Panc1 (cell line): Measurements from ENCODE around the gene MYO16. TPM values are rescaled to one million over a fixed set of nuclear protein-coding genes. Genes with fewer than 3 reads are reported as not detected.

Experiments
- ATAC-seq: fragments of 200-7000 bp; cut with Tn5 transposase; 2 replicates; pipeline ENCODE4 v1.9.1; 2020; ENCODE audit warnings: mild to moderate bottlenecking, moderate library complexity
- BruUV-seq: library from RNA; stranded (reverse); fragments of 400-500 nt; replicated peaks from 2 replicates; lab custom pipeline; 2021; lab: Mats Ljungman, UMichigan
- CTCF ChIA-PET: fragments of 300-600 bp; sonication (Branson Sonifier 250); formaldehyde crosslinking; loops from one replicate; lab custom pipeline; 2022; ENCODE audit warnings: antibody characterized with exemption; lab: Charles Lee
- POLR2A ChIA-PET: fragments of 300-600 bp; sonication (Branson Sonifier 250); formaldehyde crosslinking; loops from one replicate; lab custom pipeline; 2022; ENCODE audit warnings: antibody characterized with exemption; lab: Charles Lee
- DNase-seq: peaks from one replicate; pipeline ENCODE4 v3.0.0-alpha.2; 2010; ENCODE audit warnings: low read depth, low spot score
- H3K27ac ChIP-seq: 2 replicates; pipeline ENCODE4 v1.5.1; 2011; ENCODE audit warnings: mild to moderate bottlenecking, low read length, inconsistent platforms
- H3K27me3 ChIP-seq: fragments of 200-500 bp; sonication (Bioruptor generic); 2 replicates; pipeline ENCODE4 v1.6.0; 2014; ENCODE audit warnings: low read length, inconsistent platforms; ENCODE audit not compliant: control insufficient read depth, insufficient read depth
- H3K36me3 ChIP-seq: fragments of 200-500 bp; sonication (Bioruptor generic); 2 replicates; pipeline ENCODE4 v1.5.1; 2014; ENCODE audit warnings: inconsistent platforms, mild to moderate bottlenecking, low read length, moderate library complexity; ENCODE audit not compliant: control insufficient read depth, insufficient read depth
- H3K4me1 ChIP-seq: 2 replicates; pipeline ENCODE4 v1.5.1; 2011; ENCODE audit warnings: inconsistent platforms, mild to moderate bottlenecking, low read length, moderate library complexity; ENCODE audit not compliant: control insufficient read depth, insufficient read depth
- H3K4me3 ChIP-seq, 2 experiments: 2 replicates each; pipeline ENCODE4 v1.5.1; 2011 to 2012; ENCODE audit warnings: low read depth in 2 of 2, low read length in 2 of 2, mild to moderate bottlenecking in 2 of 2, inconsistent platforms in 1 of 2, moderate library complexity in 1 of 2
- H3K9me3 ChIP-seq: fragments of 200-500 bp; sonication (Bioruptor generic); 2 replicates; pipeline ENCODE4 v1.5.1; 2014; ENCODE audit warnings: low read depth, mild to moderate bottlenecking, inconsistent platforms, low read length, moderate library complexity; ENCODE audit not compliant: control insufficient read depth, insufficient read depth
- CTCF ChIP-seq: fragments of 450-650 bp; IDR thresholded peaks from 2 replicates; pipeline ENCODE4 v1.5.1; 2017; ENCODE audit warnings: mild to moderate bottlenecking
- POLR2AphosphoS5 ChIP-seq: IDR thresholded peaks from 2 replicates; pipeline ENCODE4 v1.6.1; 2012; ENCODE audit warnings: mild to moderate bottlenecking, low read depth, low read length, moderate library complexity
- SIN3A ChIP-seq: IDR thresholded peaks from 2 replicates; pipeline ENCODE4 v1.6.1; 2012; ENCODE audit warnings: low read depth, mild to moderate bottlenecking, low read length, moderate library complexity, borderline replicate concordance; ENCODE audit not compliant: insufficient read depth
- TCF7L2 ChIP-seq: IDR thresholded peaks from 2 replicates; pipeline ENCODE4 v1.6.1; 2011; ENCODE audit warnings: mild to moderate bottlenecking, low read depth, low read length, inconsistent platforms
- in situ Hi-C: cut with HindIII; loops from 2 replicates; pipeline ENCODE4 v1.10.0; 2016; ENCODE audit warnings: low sequenced_read_pairs, low pct_unique_long_range_greater_than_20kb
- intact Hi-C: fragments of 100-400 bp; cut with micrococcal nuclease; formaldehyde crosslinking; loops from one replicate; pipeline ENCODE4 v1.10.0; 2022; ENCODE audit not compliant: unreplicated experiment
- total RNA-seq: library from RNA; stranded (reverse); gene quantifications from one replicate; pipeline ENCODE4 v1.2.1, GENCODE V29; 2021; ENCODE audit not compliant: unreplicated experiment
- TF ChIP-seq, protein P1 (sequence below), 2 experiments: IDR thresholded peaks; 2 replicates each; pipeline ENCODE4 v1.6.1; 2011 to 2012; ENCODE audit warnings: low read depth in 2 of 2, control low read depth in 1 of 2, low read length in 1 of 2, mild to moderate bottlenecking in 1 of 2, moderate library complexity in 1 of 2; ENCODE audit not compliant: insufficient read depth in 1 of 2

MYO16 gene
- total RNA-seq, 1 experiment from 2014 or later = 0.08 TPM

GRCh38 chr13:108686027-108686426 is 56.6 kb downstream of the MYO16 start:
- CTCF ChIA-PET = no interaction called here
- in situ Hi-C loops (no loop called here), intact Hi-C loops (no loop called here)
- Histone ChIP-seq H3K27ac (no peak overlapping the region), H3K4me3 (no peak overlapping the region), H3K9me3 (no peaks in the 10 kb centered on the region), H3K4me1 (no peaks in the 10 kb centered on the region), H3K36me3 (no peaks in the 10 kb centered on the region), H3K27me3 (no peaks in the 10 kb centered on the region)
- POLR2A ChIA-PET = no interaction called here
- BruUV-seq = no TSS peak
- no peak for ATAC-seq
- no peak for DNase-seq
- TF ChIP-seq TCF7L2 (no peak), SIN3A (no peak), CTCF (no peak), POLR2AphosphoS5 (no peak)
- TF ChIP-seq, protein P1, sequence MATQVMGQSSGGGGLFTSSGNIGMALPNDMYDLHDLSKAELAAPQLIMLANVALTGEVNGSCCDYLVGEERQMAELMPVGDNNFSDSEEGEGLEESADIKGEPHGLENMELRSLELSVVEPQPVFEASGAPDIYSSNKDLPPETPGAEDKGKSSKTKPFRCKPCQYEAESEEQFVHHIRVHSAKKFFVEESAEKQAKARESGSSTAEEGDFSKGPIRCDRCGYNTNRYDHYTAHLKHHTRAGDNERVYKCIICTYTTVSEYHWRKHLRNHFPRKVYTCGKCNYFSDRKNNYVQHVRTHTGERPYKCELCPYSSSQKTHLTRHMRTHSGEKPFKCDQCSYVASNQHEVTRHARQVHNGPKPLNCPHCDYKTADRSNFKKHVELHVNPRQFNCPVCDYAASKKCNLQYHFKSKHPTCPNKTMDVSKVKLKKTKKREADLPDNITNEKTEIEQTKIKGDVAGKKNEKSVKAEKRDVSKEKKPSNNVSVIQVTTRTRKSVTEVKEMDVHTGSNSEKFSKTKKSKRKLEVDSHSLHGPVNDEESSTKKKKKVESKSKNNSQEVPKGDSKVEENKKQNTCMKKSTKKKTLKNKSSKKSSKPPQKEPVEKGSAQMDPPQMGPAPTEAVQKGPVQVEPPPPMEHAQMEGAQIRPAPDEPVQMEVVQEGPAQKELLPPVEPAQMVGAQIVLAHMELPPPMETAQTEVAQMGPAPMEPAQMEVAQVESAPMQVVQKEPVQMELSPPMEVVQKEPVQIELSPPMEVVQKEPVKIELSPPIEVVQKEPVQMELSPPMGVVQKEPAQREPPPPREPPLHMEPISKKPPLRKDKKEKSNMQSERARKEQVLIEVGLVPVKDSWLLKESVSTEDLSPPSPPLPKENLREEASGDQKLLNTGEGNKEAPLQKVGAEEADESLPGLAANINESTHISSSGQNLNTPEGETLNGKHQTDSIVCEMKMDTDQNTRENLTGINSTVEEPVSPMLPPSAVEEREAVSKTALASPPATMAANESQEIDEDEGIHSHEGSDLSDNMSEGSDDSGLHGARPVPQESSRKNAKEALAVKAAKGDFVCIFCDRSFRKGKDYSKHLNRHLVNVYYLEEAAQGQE (IDR thresholded peaks at IDR 0.05; ENCODE audit: insufficient read depth in 1 of 2, low read depth in 2 of 2, low read length in 1 of 2) = no peak

GRCh38 chr13:108690726-108691125 is 61.3 kb downstream of the MYO16 start:
- BruUV-seq = no TSS peak
- Histone ChIP-seq H3K36me3 (no peaks in the 10 kb centered on the region), H3K9me3 (no peaks in the 10 kb centered on the region), H3K27me3 (no peaks in the 10 kb centered on the region), H3K4me1 (no peaks in the 10 kb centered on the region), H3K4me3 (no peak overlapping the region), H3K27ac (no peak overlapping the region)
- POLR2A ChIA-PET = no interaction called here
- TF ChIP-seq, protein P1 (IDR thresholded peaks at IDR 0.05; ENCODE audit: insufficient read depth in 1 of 2, low read depth in 2 of 2, low read length in 1 of 2) = no peak
- no peak for TF ChIP-seq CTCF
- TF ChIP-seq SIN3A = no peak
- TF ChIP-seq POLR2AphosphoS5 = no peak
- TF ChIP-seq TCF7L2 = no peak
- CTCF ChIA-PET = no interaction called here
- in situ Hi-C loops = no loop called here
- ATAC-seq = no peak
- intact Hi-C loops = no loop called here
- no peak for DNase-seq
